ENCODE data around the gene WDFY4.

DNA sequence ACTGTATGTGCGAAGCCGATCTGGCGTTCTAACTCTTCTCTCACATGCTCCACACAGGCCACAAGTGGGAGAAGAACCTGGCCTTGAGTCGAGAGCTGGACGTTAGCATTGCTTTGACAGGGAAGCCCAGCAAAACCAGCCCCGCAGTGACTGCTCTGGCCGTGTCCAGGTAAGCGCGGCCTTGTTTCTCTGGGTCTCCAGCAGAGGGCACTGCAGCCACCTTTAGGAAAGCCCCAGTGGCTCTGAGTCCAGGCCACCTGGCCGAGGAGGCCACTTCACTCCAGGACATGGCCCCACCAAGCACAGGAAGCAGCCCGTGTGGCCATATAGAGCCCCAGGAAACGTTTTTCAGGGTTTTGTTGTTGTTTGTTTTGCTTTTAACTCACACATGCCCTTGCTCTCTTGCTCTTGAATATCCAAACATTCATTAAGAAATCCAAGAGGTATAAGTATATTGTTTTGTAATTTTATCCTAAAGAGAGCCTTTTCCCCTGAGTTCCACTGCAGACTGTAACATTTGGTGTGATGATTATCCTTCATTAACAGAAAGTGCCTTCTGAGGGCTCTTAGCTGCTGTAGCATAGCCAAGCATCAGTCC is 296.7 kb downstream of the WDFY4 start:
- TF ChIP-seq POLR2A (IDR thresholded peaks at IDR 0.05; ENCODE audit: low read depth, low read length) (no peak), POLR2AphosphoS5 (IDR thresholded peaks at IDR 0.05; ENCODE audit: low read depth, low read length) (no peak), SPI1 (IDR thresholded peaks at IDR 0.05; ENCODE audit: low read depth, low read length) (no peak), TAF1 (IDR thresholded peaks at IDR 0.05; ENCODE audit: low read depth, low read length) (no peak)

All from GM12891 (cell line).